WERI-Rb-1 (cell line): Measurements from ENCODE around the gene ATP6V1G3.

Source experiments
- DNase-seq: peaks from one replicate; pipeline ENCODE4 v3.0.0-alpha.2; 2020
- H3K27ac ChIP-seq: fragments of 250-450 bp; sonication (Bioruptor Pico); 2 replicates; pipeline ENCODE4 v1.5.1; 2020; ENCODE audit warnings: mild to moderate bottlenecking, moderate library complexity
- H3K27me3 ChIP-seq: fragments of 250-450 bp; sonication (Bioruptor Pico); 2 replicates; pipeline ENCODE4 v1.5.1; 2021; ENCODE audit warnings: mild to moderate bottlenecking, low read depth, moderate library complexity; ENCODE audit not compliant: insufficient read depth, severe bottlenecking
- H3K36me3 ChIP-seq: fragments of 250-450 bp; sonication (Bioruptor Pico); 2 replicates; pipeline ENCODE4 v1.5.1; 2020; ENCODE audit warnings: mild to moderate bottlenecking, moderate library complexity
- H3K4me3 ChIP-seq: 2 replicates; pipeline ENCODE4 v1.5.1; 2011; ENCODE audit warnings: low read depth, mild to moderate bottlenecking, control low read depth, low read length
- H3K9me3 ChIP-seq: fragments of 250-450 bp; sonication (Bioruptor Pico); 2 replicates; pipeline ENCODE4 v1.5.1; 2021; ENCODE audit warnings: mild to moderate bottlenecking, moderate library complexity; ENCODE audit not compliant: severe bottlenecking
- TF ChIP-seq, protein P1 (sequence below): IDR thresholded peaks from 2 replicates; pipeline ENCODE4 v1.5.1; 2011; ENCODE audit warnings: low read depth, mild to moderate bottlenecking, control low read depth, inconsistent platforms, low read length

Gene ATP6V1G3

DNA sequence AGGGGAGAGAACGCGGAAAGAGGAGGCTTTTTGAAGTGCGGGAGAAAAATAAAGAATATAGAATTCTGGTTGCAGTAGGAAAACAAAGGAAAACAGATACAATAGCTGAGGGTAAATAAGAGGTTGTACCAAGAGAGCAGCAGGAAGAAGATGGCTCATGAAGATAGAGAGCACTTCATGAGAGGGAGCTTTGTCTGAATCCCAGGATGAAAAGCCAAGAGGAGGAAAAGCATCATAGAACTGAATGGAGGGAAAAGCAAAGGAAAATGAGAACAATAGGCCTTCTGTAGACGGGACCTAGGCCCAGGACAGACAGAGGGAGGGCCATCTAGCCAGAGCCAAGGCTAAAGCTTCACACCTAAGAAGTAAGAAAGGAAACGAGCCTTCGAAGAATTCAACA, 49.5 kb downstream of the ATP6V1G3 start:
- no peaks in the 10 kb centered on the region for H3K36me3 ChIP-seq
- DNase-seq = no peak
- H3K27ac ChIP-seq = no peak overlapping the region
- no peaks in the 10 kb centered on the region for H3K9me3 ChIP-seq
- no peak overlapping the region for H3K4me3 ChIP-seq
- TF ChIP-seq, protein P1, sequence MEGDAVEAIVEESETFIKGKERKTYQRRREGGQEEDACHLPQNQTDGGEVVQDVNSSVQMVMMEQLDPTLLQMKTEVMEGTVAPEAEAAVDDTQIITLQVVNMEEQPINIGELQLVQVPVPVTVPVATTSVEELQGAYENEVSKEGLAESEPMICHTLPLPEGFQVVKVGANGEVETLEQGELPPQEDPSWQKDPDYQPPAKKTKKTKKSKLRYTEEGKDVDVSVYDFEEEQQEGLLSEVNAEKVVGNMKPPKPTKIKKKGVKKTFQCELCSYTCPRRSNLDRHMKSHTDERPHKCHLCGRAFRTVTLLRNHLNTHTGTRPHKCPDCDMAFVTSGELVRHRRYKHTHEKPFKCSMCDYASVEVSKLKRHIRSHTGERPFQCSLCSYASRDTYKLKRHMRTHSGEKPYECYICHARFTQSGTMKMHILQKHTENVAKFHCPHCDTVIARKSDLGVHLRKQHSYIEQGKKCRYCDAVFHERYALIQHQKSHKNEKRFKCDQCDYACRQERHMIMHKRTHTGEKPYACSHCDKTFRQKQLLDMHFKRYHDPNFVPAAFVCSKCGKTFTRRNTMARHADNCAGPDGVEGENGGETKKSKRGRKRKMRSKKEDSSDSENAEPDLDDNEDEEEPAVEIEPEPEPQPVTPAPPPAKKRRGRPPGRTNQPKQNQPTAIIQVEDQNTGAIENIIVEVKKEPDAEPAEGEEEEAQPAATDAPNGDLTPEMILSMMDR = no peak
- H3K27me3 ChIP-seq = no peaks in the 10 kb centered on the region

DNA sequence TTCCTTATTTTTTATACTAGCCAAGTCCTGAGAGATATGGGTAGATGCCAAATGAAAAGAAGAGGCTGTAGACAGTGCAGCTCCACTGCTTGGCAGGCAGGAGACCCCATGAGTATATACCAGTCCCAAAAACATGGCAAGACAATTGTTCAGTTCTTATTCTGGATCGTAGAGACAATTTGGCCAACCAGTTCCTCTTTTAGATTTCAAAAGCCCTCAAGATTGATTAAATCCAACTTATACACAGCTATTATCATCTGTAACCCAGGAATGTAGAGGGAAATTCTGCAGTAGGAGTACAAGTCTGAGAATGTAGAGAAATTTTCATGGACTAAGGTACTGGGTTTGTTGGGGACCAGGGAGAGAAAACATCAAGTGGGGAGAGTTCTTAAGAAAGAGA, 50.3 kb downstream of the ATP6V1G3 start:
- Histone ChIP-seq H3K9me3 (no peaks in the 10 kb centered on the region), H3K36me3 (no peaks in the 10 kb centered on the region), H3K4me3 (no peak overlapping the region), H3K27ac (no peak overlapping the region), H3K27me3 (no peaks in the 10 kb centered on the region)
- no peak for DNase-seq
- TF ChIP-seq, protein P1 = no peak

DNA sequence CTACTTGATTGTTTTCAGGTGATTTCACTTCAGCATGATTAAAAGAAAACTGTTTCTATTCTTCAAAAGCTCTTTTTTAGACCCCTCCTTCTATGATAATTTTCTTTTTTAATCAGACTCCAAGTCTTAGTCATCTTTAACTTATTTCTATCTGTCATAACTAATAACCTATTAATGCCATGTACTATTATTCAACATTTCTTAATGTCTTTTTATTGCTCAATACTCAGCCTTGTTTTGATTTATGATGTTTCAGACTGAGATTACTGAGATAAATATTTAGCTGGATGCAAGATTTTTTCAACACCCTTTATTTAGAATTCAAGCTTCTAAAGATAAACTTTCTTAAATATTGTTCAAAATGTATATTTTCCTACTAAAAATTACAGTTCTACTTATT, 53.6 kb downstream of the ATP6V1G3 start:
- Histone ChIP-seq H3K27me3 (no peaks in the 10 kb centered on the region), H3K27ac (no peak overlapping the region), H3K36me3 (no peaks in the 10 kb centered on the region), H3K9me3 (no peaks in the 10 kb centered on the region), H3K4me3 (no peak overlapping the region)
- DNase-seq = no peak
- TF ChIP-seq, protein P1 = no peak

DNA sequence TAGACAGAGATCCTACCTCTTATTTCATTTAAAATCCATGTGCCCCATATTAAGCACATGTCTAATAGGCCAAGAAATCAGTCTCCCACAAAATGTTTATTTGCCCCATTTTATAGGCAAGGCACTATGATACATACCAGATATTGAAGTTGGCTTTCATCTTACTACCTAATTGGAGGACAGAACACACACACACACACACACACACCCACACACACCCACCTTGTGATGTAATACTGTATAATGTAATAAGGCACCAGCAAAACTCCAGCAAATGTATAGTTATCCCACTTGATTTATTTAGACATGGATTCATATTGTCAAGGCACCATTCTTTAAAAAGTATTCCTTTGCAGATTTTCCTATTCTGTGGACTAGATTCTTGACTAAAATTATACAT, 56.8 kb downstream of the ATP6V1G3 start:
- DNase-seq = no peak
- no peak overlapping the region for H3K4me3 ChIP-seq
- no peak overlapping the region for H3K27ac ChIP-seq
- no peaks in the 10 kb centered on the region for H3K27me3 ChIP-seq
- TF ChIP-seq, protein P1 = no peak
- no peaks in the 10 kb centered on the region for H3K9me3 ChIP-seq
- no peaks in the 10 kb centered on the region for H3K36me3 ChIP-seq

DNA sequence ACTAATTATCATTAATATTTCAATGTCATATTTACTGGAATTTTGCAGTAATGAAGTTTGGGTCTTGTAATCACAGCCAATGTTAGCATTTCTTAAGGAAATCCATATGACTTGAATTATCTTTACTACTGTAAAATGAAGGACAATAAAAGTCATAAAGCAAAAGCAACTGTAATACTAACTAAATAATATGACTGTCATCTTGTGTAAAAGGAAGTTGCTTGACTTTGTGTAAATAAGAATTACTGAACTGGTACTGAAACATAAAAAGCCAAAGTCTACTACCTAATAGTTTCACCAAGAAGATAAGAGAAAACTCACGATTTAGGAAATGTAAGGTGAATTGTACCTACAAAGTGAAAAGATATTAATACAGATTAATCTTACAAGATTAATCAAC, 57.5 kb downstream of the ATP6V1G3 start:
- no peaks in the 10 kb centered on the region for H3K36me3 ChIP-seq
- TF ChIP-seq, protein P1 = no peak
- no peak overlapping the region for H3K4me3 ChIP-seq
- H3K9me3 ChIP-seq = no peaks in the 10 kb centered on the region
- DNase-seq = no peak
- H3K27ac ChIP-seq = no peak overlapping the region
- H3K27me3 ChIP-seq = no peaks in the 10 kb centered on the region

DNA sequence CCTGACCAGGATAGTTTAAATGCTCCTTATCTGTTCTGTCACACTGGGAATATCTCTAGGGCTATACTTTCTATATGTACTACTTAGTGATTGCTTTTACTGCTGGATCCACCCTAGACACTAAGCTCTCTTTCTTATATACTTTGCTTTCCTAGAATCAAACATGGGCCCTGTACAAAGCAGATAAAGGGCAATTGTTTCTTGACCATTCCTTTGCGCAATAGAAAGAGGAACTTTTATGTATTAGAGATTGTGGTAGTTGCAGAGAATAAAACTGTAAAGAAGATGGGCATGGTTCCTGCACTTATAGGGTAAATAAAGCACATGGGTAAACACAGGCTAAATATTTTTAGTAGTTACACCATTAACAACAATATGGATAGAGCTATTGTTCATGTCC, 58.8 kb downstream of the ATP6V1G3 start:
- H3K4me3 ChIP-seq = no peak overlapping the region
- H3K9me3 ChIP-seq = no peaks in the 10 kb centered on the region
- H3K27me3 ChIP-seq = no peaks in the 10 kb centered on the region
- TF ChIP-seq, protein P1 = no peak
- no peaks in the 10 kb centered on the region for H3K36me3 ChIP-seq
- H3K27ac ChIP-seq = no peak overlapping the region
- DNase-seq = no peak
